Measurements from ENCODE around the gene ARMH4. TPM values are rescaled to one million over a fixed set of nuclear protein-coding genes. Genes with fewer than 3 reads are reported as not detected.

ARMH4 gene
- total RNA-seq, 4 donors from 2014 or later, result 4.6 to 11.8 (median 6.8) TPM

DNA sequence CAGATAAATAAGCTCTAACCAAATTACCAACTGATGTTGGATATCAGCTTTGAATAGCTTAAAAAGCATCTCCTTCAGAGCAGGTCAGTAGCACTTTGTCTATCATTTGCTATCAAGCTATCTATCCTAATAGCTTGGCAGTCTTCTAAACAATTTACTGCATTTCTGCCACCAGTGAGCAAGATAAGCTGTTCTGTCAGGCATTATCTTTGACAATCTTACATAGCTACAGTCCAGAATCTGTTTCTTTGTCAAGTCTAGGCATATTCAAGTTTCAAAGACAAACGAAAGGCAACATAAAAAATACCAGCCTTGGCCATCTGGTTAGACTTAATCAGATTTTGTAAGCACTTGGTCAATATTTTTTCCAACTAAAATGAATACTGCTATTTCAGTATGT, 5.6 kb downstream of the ARMH4 start:
- no peak for TF ChIP-seq POLR2AphosphoS5 (IDR thresholded peaks at IDR 0.05)
- H3K4me1 ChIP-seq, result peaks cover 0 to 5% (median 0%) of the 10 kb centered on the region in 3 donors
- no peaks in the 10 kb centered on the region for H3K9me3 ChIP-seq
- no peaks in the 10 kb centered on the region for H3K27me3 ChIP-seq
- no peak overlapping the region for H3K27ac ChIP-seq
- 47 to 78% methylated on average over 1 of the region's 1 CpG for WGBS, 2 donors (ENCODE audit: low coverage in 1 of 2)
- ATAC-seq, result no peak
- H3K4me3 ChIP-seq, result no peak overlapping the region
- no peaks in the 10 kb centered on the region for H3K36me3 ChIP-seq

DNA sequence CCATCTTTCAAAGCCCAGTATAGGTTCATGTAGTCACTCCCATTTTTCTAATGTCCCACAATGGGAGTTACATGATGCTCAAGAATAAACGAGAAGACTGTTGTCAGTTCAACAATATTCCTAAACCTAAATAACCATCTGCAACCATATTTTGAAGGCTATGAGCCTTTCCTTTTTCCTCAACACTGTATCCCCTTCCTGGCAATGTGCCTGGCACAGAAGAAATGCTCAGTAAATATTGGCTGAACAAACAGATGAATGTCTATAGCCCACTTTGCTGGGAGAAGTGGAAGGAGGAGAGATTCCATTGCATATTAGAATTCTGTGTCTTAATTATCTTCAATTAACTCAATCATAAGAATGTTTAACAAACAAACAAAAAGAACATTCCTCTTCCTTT, 6.1 kb downstream of the ARMH4 start:
- no peaks in the 10 kb centered on the region for H3K9me3 ChIP-seq
- TF ChIP-seq POLR2AphosphoS5 (IDR thresholded peaks at IDR 0.05) (no peak), EP300 (IDR thresholded peaks at IDR 0.05) (no peak), POLR2A (IDR thresholded peaks at IDR 0.05) (no peak)
- TF ChIP-seq, protein P1, sequence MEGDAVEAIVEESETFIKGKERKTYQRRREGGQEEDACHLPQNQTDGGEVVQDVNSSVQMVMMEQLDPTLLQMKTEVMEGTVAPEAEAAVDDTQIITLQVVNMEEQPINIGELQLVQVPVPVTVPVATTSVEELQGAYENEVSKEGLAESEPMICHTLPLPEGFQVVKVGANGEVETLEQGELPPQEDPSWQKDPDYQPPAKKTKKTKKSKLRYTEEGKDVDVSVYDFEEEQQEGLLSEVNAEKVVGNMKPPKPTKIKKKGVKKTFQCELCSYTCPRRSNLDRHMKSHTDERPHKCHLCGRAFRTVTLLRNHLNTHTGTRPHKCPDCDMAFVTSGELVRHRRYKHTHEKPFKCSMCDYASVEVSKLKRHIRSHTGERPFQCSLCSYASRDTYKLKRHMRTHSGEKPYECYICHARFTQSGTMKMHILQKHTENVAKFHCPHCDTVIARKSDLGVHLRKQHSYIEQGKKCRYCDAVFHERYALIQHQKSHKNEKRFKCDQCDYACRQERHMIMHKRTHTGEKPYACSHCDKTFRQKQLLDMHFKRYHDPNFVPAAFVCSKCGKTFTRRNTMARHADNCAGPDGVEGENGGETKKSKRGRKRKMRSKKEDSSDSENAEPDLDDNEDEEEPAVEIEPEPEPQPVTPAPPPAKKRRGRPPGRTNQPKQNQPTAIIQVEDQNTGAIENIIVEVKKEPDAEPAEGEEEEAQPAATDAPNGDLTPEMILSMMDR (IDR thresholded peaks at IDR 0.05), result no peak
- H3K4me1 ChIP-seq, result peaks cover 0 to under 1% (median 0%) of the 10 kb centered on the region in 3 donors
- no peaks in the 10 kb centered on the region for H3K36me3 ChIP-seq
- H3K4me3 ChIP-seq, result no peak overlapping the region
- ATAC-seq, result no peak
- WGBS, 2 donors (ENCODE audit: low coverage in 1 of 2), result 54 to 69% methylated on average over 1 of the region's 1 CpG
- no peaks in the 10 kb centered on the region for H3K27me3 ChIP-seq
- H3K27ac ChIP-seq, result no peak overlapping the region

DNA sequence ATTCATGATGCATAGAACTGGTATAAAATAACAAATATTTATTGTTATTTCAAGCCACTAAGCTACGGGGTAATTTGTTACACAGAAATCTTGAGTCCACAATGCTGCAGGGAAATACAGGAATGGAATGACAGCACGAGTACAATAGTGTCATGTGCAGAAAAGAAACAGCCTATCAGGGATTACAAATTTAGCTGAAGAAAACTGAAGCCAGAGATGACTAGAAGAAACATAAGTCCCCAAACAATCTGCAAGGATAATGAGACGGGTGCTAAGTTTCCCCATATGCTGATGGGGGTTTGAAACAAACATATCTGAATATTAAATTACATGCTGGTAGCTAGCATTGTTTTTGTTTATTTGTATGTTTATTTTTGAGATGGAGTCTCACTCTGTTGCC, 8.9 kb downstream of the ARMH4 start:
- ATAC-seq, result no peak
- no peaks in the 10 kb centered on the region for H3K27me3 ChIP-seq
- H3K27ac ChIP-seq, result no peak overlapping the region
- WGBS, 2 donors (ENCODE audit: low coverage in 1 of 2), result 69 to 90% methylated on average over 2 to 3 of the region's 3 CpGs
- peaks cover 0 to 9% of the 10 kb centered on the region in 2 donors for H3K36me3 ChIP-seq
- H3K4me3 ChIP-seq, result no peak overlapping the region
- H3K9me3 ChIP-seq, result no peaks in the 10 kb centered on the region
- H3K4me1 ChIP-seq, result no peaks in the 10 kb centered on the region
- TF ChIP-seq, protein P1 (IDR thresholded peaks at IDR 0.05), result no peak
- TF ChIP-seq EP300 (IDR thresholded peaks at IDR 0.05) (no peak), POLR2A (IDR thresholded peaks at IDR 0.05) (no peak), POLR2AphosphoS5 (IDR thresholded peaks at IDR 0.05) (no peak)

DNA sequence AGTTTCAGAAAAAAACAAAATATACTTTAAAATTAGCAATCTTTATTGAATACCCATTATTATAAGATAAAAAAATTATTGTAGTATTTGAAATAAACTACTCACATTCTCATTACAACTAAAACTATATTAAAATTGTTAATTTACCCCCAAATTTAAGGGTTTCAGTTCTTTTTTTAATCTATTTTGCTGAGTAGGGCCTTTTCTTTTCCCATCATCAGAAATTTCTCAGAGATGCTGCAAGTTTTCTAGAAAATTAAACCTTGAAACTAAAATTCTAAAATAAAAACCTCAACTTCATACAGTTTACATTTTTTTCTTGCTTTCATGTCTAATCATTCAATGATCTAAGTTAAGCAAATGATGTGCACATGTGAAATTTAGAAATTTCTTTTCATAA, 10.1 kb downstream of the ARMH4 start:
- Histone ChIP-seq H3K9me3 (no peaks in the 10 kb centered on the region), H3K27ac (no peak overlapping the region), H3K27me3 (no peaks in the 10 kb centered on the region), H3K36me3 (peaks cover 0 to 14% of the 10 kb centered on the region in 2 donors), H3K4me3 (no peak overlapping the region), H3K4me1 (no peaks in the 10 kb centered on the region)
- TF ChIP-seq, protein P1 (IDR thresholded peaks at IDR 0.05), result no peak
- TF ChIP-seq POLR2A (IDR thresholded peaks at IDR 0.05) (no peak), EP300 (IDR thresholded peaks at IDR 0.05) (no peak), POLR2AphosphoS5 (IDR thresholded peaks at IDR 0.05) (no peak)
- ATAC-seq, result no peak

DNA sequence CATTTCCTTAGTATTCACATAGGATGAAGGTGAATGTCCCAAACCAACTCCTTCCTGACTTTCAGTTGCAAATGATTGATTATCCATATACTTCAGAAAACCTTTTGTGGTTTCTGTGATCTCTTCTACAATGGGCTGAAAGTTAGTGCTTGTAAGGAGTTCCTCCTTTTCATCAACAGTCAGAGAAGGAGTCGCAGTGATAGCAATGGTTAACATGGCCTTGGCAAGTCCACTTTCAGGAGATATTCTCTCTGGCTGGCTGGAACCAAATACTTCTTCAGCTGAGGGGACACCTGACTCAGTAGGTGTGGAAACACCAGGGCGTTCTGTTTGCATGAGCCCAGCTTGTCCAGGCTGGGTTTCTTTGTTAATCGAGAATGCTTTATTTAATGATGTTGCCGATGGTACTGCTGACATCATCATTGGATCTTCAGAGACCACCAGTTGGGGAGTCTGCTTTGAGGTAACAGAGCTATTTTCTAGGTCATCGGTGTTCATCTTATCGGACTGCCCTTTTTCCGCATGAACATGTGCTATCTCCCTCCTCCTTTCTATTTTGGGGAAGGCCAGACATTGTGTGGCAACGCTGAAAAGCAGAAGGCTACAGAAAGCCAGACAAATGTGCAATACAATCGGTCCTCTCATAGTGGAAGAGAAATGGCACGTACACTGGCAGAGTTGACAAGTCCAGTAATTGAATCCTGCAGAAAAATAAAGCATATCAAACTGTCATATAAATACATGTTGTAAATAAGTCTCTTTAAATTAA, 13.1 kb downstream of the ARMH4 start:
- 75 to 92% methylated on average over 5 to 8 of the region's 10 CpGs for WGBS, 2 donors (ENCODE audit: low coverage in 1 of 2)
- Histone ChIP-seq H3K27me3 (no peaks in the 10 kb centered on the region), H3K4me1 (no peaks in the 10 kb centered on the region), H3K9me3 (no peaks in the 10 kb centered on the region), H3K36me3 (peaks cover 0 to 14% of the 10 kb centered on the region in 2 donors), H3K27ac (no peak overlapping the region), H3K4me3 (no peak overlapping the region)
- no peak for ATAC-seq
- TF ChIP-seq POLR2AphosphoS5 (IDR thresholded peaks at IDR 0.05), result no peak
- TF ChIP-seq EP300 (IDR thresholded peaks at IDR 0.05), result no peak
- TF ChIP-seq, protein P1 (IDR thresholded peaks at IDR 0.05), result no peak
- TF ChIP-seq POLR2A (IDR thresholded peaks at IDR 0.05), result no peak

All from gastroesophageal sphincter (tissue), 4 donors.